ENCODE data around the gene ZNHIT3. TPM values are rescaled to one million over a fixed set of nuclear protein-coding genes. Genes with fewer than 3 reads are reported as not detected.

Gene ZNHIT3
- total and polyA plus RNA-seq, 2 of the 13 experiments (the other 11 are each of a cell fraction or from before 2014, with no cell fraction given), result 66.6 to 77.4 TPM

DNA sequence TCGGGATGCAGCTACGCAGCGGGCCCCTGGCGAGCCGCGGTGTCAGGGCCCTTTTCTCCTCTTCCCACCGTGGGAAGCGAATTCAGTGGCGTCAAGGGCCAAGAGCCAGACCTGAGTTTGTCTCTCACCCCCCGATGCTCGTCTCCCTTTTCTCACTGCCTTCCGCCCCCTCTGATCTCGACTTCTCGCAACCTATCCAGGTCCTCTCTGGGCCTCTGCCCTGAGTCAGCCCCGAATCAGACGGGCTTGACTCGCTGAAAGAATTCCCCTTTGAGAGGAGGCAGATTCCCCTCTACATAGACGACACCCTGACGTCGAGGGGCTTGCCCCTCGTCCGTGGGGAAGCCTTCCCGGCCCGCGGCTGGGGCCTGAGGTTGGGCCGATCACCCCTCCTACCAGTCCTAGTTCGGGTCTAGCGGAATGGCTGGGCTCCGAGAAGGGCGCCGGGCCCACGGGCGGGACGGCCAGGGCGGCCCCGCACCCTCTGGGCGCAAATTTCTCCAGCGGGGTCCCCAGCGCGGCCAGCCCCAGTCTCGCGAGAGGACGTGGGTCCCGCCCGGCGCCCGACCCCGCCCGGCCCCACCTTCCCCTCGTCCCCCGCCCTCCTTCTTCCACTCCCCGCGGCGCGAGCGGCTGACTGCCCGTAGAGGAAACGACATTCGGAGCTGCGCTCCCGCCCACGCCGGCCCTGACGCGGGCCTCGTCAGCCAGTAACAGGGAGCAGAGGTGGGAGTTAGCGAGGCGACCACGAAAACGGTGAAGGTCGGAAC, 58.0 kb downstream of the ZNHIT3 start, which contains the start of gene GGNBP2 (continued):
- TF ChIP-seq ZNF510 (CRISPR knock-in tag; IDR thresholded peaks at IDR 0.05; ENCODE audit: low read depth) (0 out of 2 replicates have a peak, but pooled peaks have one; percentile 36), SP1 (IDR thresholded peaks at IDR 0.05) (no peak), SP1 (CRISPR knock-in tag; IDR thresholded peaks at IDR 0.05) (no peak), ZNF205 (CRISPR knock-in tag; IDR thresholded peaks at IDR 0.05) (no peak), MBD4 (IDR thresholded peaks at IDR 0.05; ENCODE audit: borderline replicate concordance, low read length) (no peak), CCAR2 (optimal IDR thresholded peaks at IDR 0.05; ENCODE audit: low read depth, low read length) (no peak), RFX1 (IDR thresholded peaks at IDR 0.05) (no peak), PAWR (CRISPR knock-in tag; IDR thresholded peaks at IDR 0.05; ENCODE audit: borderline replicate concordance) (no peak), ZNF713 (CRISPR knock-in tag; IDR thresholded peaks at IDR 0.05) (0 out of 2 replicates have a peak, but pooled peaks have one; percentile 38), HOXD1 (CRISPR knock-in tag; IDR thresholded peaks at IDR 0.05) (0 out of 2 replicates have a peak, but pooled peaks have one; percentile 17), ZNF331 (CRISPR knock-in tag; IDR thresholded peaks at IDR 0.05) (0 out of 2 replicates have a peak, but pooled peaks have one; percentile 13)
- TF ChIP-seq, protein P1, sequence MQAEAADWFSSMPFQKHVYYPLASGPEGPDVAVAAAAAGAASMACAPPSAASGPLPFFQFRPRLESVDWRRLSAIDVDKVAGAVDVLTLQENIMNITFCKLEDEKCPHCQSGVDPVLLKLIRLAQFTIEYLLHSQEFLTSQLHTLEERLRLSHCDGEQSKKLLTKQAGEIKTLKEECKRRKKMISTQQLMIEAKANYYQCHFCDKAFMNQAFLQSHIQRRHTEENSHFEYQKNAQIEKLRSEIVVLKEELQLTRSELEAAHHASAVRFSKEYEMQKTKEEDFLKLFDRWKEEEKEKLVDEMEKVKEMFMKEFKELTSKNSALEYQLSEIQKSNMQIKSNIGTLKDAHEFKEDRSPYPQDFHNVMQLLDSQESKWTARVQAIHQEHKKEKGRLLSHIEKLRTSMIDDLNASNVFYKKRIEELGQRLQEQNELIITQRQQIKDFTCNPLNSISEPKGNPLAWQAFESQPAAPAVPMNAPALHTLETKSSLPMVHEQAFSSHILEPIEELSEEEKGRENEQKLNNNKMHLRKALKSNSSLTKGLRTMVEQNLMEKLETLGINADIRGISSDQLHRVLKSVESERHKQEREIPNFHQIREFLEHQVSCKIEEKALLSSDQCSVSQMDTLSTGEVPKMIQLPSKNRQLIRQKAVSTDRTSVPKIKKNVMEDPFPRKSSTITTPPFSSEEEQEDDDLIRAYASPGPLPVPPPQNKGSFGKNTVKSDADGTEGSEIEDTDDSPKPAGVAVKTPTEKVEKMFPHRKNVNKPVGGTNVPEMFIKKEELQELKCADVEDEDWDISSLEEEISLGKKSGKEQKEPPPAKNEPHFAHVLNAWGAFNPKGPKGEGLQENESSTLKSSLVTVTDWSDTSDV (CRISPR knock-in tag; IDR thresholded peaks at IDR 0.05), result peak; percentile 66; the same call in 1 of the 2 replicates
- TF ChIP-seq, protein P2, sequence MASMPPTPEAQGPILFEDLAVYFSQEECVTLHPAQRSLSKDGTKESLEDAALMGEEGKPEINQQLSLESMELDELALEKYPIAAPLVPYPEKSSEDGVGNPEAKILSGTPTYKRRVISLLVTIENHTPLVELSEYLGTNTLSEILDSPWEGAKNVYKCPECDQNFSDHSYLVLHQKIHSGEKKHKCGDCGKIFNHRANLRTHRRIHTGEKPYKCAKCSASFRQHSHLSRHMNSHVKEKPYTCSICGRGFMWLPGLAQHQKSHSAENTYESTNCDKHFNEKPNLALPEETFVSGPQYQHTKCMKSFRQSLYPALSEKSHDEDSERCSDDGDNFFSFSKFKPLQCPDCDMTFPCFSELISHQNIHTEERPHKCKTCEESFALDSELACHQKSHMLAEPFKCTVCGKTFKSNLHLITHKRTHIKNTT (CRISPR knock-in tag; IDR thresholded peaks at IDR 0.05), result no peak
- TF ChIP-seq, protein P3, sequence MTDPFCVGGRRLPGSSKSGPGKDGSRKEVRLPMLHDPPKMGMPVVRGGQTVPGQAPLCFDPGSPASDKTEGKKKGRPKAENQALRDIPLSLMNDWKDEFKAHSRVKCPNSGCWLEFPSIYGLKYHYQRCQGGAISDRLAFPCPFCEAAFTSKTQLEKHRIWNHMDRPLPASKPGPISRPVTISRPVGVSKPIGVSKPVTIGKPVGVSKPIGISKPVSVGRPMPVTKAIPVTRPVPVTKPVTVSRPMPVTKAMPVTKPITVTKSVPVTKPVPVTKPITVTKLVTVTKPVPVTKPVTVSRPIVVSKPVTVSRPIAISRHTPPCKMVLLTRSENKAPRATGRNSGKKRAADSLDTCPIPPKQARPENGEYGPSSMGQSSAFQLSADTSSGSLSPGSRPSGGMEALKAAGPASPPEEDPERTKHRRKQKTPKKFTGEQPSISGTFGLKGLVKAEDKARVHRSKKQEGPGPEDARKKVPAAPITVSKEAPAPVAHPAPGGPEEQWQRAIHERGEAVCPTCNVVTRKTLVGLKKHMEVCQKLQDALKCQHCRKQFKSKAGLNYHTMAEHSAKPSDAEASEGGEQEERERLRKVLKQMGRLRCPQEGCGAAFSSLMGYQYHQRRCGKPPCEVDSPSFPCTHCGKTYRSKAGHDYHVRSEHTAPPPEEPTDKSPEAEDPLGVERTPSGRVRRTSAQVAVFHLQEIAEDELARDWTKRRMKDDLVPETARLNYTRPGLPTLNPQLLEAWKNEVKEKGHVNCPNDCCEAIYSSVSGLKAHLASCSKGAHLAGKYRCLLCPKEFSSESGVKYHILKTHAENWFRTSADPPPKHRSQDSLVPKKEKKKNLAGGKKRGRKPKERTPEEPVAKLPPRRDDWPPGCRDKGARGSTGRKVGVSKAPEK (CRISPR knock-in tag; IDR thresholded peaks at IDR 0.05; ENCODE audit: borderline replicate concordance), result no peak
- TF ChIP-seq, protein P4, sequence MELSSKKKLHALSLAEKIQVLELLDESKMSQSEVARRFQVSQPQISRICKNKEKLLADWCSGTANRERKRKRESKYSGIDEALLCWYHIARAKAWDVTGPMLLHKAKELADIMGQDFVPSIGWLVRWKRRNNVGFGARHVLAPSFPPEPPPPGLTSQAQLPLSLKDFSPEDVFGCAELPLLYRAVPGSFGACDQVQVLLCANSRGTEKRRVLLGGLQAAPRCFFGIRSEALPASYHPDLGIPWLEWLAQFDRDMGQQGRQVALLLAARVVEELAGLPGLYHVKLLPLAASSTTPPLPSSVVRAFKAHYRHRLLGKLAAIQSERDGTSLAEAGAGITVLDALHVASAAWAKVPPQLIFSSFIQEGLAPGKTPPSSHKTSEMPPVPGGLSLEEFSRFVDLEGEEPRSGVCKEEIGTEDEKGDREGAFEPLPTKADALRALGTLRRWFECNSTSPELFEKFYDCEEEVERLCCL (CRISPR knock-in tag; IDR thresholded peaks at IDR 0.05; ENCODE audit: borderline replicate concordance), result no peak
- TF ChIP-seq, protein P5, sequence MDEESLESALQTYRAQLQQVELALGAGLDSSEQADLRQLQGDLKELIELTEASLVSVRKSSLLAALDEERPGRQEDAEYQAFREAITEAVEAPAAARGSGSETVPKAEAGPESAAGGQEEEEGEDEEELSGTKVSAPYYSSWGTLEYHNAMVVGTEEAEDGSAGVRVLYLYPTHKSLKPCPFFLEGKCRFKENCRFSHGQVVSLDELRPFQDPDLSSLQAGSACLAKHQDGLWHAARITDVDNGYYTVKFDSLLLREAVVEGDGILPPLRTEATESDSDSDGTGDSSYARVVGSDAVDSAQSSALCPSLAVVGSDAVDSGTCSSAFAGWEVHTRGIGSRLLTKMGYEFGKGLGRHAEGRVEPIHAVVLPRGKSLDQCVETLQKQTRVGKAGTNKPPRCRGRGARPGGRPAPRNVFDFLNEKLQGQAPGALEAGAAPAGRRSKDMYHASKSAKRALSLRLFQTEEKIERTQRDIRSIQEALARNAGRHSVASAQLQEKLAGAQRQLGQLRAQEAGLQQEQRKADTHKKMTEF (CRISPR knock-in tag; IDR thresholded peaks at IDR 0.05), result peak; percentile 67
- TF ChIP-seq, protein P6, sequence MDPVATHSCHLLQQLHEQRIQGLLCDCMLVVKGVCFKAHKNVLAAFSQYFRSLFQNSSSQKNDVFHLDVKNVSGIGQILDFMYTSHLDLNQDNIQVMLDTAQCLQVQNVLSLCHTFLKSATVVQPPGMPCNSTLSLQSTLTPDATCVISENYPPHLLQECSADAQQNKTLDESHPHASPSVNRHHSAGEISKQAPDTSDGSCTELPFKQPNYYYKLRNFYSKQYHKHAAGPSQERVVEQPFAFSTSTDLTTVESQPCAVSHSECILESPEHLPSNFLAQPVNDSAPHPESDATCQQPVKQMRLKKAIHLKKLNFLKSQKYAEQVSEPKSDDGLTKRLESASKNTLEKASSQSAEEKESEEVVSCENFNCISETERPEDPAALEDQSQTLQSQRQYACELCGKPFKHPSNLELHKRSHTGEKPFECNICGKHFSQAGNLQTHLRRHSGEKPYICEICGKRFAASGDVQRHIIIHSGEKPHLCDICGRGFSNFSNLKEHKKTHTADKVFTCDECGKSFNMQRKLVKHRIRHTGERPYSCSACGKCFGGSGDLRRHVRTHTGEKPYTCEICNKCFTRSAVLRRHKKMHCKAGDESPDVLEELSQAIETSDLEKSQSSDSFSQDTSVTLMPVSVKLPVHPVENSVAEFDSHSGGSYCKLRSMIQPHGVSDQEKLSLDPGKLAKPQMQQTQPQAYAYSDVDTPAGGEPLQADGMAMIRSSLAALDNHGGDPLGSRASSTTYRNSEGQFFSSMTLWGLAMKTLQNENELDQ (CRISPR knock-in tag; IDR thresholded peaks at IDR 0.05; ENCODE audit: borderline replicate concordance), result no peak
